ENCODE measurements around the gene ANXA8. TPM values are rescaled to one million over a fixed set of nuclear protein-coding genes. Genes with fewer than 3 reads are reported as not detected.

ANXA8 gene
- total and polyA plus RNA-seq, 2 donors (not counting 1 experiment from before 2014, with no cell fraction given) = 0.08 TPM; not detected in 1

DNA sequence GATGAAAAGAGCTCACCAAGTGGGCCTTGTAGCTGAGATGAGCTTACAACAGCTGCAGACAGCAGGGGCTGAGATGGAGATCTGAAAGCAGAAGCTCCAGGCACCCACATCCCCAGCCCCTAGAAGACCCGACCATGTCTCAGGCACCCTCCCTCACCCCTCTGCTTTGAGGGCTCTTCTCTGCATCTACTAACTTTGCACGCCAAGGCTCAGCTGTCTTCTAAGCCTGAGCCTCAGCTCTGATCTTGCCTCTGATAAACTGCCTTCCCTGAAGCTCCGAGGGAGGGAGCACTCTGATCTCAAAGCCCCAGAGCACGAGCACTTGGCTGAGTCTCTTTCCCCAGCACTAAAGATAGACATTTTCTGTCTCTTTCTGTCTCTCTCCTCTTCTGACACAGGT, 42.0 kb downstream of the ANXA8 start:
- H3K79me2 ChIP-seq (ENCODE audit: control insufficient read depth, insufficient read depth, low read length) = no peaks in the 10 kb centered on the region
- no peaks in the 10 kb centered on the region for H4K20me1 ChIP-seq (ENCODE audit: control insufficient read depth, extremely low read depth, insufficient read depth, low read length)
- no peaks in the 10 kb centered on the region for H3K36me3 ChIP-seq (ENCODE audit: control insufficient read depth, insufficient read depth, low read length)
- no peak overlapping the region for H2AFZ ChIP-seq (ENCODE audit: low read length)
- no peak overlapping the region for H3K4me2 ChIP-seq (ENCODE audit: extremely low read depth, insufficient read depth, low read length)
- no peak for DNase-seq (ENCODE audit: low read depth in 2 of 2)
- no peak for TF ChIP-seq EZH2 (IDR thresholded peaks at IDR 0.05; ENCODE audit: low read length, missing control alignments)
- no peaks in the 10 kb centered on the region for H3K4me1 ChIP-seq (ENCODE audit: control insufficient read depth, extremely low read depth, insufficient read depth, low read length)
- peaks cover 12% of the 10 kb centered on the region for H3K27me3 ChIP-seq (ENCODE audit: control insufficient read depth, insufficient read depth, low read length)
- no peak overlapping the region for H3K9ac ChIP-seq (ENCODE audit: insufficient read depth, low read length)
- H3K9me3 ChIP-seq (ENCODE audit: control insufficient read depth, insufficient read depth, low read depth, low read length) = no peaks in the 10 kb centered on the region
- H3K27ac ChIP-seq (ENCODE audit: insufficient read depth, low read length) = no peak overlapping the region
- no peak overlapping the region for H3K4me3 ChIP-seq (replicated peaks in 1 of 4; ENCODE audit: control extremely low read depth in 1 of 4, insufficient read depth in 1 of 4, low read depth in 3 of 4, low read length in 4 of 4)

DNA sequence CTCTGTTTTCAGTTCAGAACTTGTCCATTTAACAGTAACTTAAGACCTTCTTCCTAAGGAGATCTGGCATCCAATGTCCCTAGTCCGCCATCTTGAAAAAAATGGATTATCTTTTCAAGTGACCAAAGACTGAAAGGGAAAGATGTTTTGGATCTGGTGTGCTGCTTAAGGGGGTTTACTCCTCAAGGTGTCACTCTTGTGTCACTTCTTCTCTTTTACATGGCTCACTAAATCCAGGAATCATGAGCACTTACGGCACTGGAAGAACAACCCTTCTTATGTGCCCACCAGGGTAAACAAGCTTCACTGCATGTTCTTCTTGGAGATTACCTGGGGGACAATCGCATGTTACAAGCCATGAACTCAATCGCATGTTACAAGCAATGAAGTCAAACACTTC, 43.7 kb downstream of the ANXA8 start:
- H3K4me2 ChIP-seq (ENCODE audit: extremely low read depth, insufficient read depth, low read length) = no peak overlapping the region
- H3K27me3 ChIP-seq (ENCODE audit: control insufficient read depth, insufficient read depth, low read length) = peaks cover 12% of the 10 kb centered on the region
- TF ChIP-seq, protein P1, sequence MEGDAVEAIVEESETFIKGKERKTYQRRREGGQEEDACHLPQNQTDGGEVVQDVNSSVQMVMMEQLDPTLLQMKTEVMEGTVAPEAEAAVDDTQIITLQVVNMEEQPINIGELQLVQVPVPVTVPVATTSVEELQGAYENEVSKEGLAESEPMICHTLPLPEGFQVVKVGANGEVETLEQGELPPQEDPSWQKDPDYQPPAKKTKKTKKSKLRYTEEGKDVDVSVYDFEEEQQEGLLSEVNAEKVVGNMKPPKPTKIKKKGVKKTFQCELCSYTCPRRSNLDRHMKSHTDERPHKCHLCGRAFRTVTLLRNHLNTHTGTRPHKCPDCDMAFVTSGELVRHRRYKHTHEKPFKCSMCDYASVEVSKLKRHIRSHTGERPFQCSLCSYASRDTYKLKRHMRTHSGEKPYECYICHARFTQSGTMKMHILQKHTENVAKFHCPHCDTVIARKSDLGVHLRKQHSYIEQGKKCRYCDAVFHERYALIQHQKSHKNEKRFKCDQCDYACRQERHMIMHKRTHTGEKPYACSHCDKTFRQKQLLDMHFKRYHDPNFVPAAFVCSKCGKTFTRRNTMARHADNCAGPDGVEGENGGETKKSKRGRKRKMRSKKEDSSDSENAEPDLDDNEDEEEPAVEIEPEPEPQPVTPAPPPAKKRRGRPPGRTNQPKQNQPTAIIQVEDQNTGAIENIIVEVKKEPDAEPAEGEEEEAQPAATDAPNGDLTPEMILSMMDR (conservative IDR thresholded peaks at IDR 0.05 in 1 of 2, IDR thresholded peaks at IDR 0.05 in 1 of 2; ENCODE audit: low read depth in 1 of 2, low read length in 2 of 2) = no peak
- no peak for TF ChIP-seq EZH2 (IDR thresholded peaks at IDR 0.05; ENCODE audit: low read length, missing control alignments)
- H3K4me3 ChIP-seq (replicated peaks in 1 of 4; ENCODE audit: control extremely low read depth in 1 of 4, insufficient read depth in 1 of 4, low read depth in 3 of 4, low read length in 4 of 4) = no peak overlapping the region
- H3K9me3 ChIP-seq (ENCODE audit: control insufficient read depth, insufficient read depth, low read depth, low read length) = no peaks in the 10 kb centered on the region
- no peak overlapping the region for H3K27ac ChIP-seq (ENCODE audit: insufficient read depth, low read length)
- no peaks in the 10 kb centered on the region for H3K79me2 ChIP-seq (ENCODE audit: control insufficient read depth, insufficient read depth, low read length)
- H4K20me1 ChIP-seq (ENCODE audit: control insufficient read depth, extremely low read depth, insufficient read depth, low read length) = no peaks in the 10 kb centered on the region
- no peak for DNase-seq (ENCODE audit: low read depth in 2 of 2)
- H3K36me3 ChIP-seq (ENCODE audit: control insufficient read depth, insufficient read depth, low read length) = no peaks in the 10 kb centered on the region
- no peaks in the 10 kb centered on the region for H3K4me1 ChIP-seq (ENCODE audit: control insufficient read depth, extremely low read depth, insufficient read depth, low read length)
- H3K9ac ChIP-seq (ENCODE audit: insufficient read depth, low read length) = no peak overlapping the region
- no peak overlapping the region for H2AFZ ChIP-seq (ENCODE audit: low read length)

DNA sequence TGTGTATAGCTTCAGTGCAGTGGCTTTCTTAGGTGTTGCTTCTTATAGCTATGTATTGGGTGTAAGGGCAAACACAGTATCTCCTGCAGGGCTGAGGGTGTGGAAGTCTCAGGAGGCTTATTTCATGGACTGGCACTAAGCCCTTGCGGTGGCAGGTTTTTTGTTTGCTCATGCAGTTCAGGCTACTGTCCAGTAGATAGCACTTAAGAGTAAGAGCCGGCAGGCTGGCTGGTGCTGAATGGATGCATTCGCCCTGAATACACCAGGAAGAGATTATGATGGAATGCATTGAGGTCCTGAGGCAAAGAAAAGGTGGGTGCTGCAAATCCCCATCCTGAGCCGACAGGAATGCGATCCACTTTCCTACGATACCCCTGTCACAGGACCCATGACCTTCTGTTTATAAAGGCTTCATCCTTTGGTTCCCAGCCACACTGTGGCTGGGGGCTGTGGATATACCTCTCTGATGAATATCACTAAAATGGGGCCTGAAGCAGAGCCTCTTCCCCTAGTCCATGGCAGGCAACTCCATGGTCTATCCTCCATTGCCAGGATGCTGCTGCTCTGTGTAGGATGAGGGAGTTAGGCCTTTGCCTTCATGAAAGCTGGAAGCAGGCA, 44.9 kb downstream of the ANXA8 start:
- TF ChIP-seq EZH2 (IDR thresholded peaks at IDR 0.05; ENCODE audit: low read length, missing control alignments) = no peak
- TF ChIP-seq, protein P1 (conservative IDR thresholded peaks at IDR 0.05 in 1 of 2, IDR thresholded peaks at IDR 0.05 in 1 of 2; ENCODE audit: low read depth in 1 of 2, low read length in 2 of 2) = peak; percentile 74 to 79
- no peak overlapping the region for H3K27ac ChIP-seq (ENCODE audit: insufficient read depth, low read length)
- H3K79me2 ChIP-seq (ENCODE audit: control insufficient read depth, insufficient read depth, low read length) = no peaks in the 10 kb centered on the region
- H3K9me3 ChIP-seq (ENCODE audit: control insufficient read depth, insufficient read depth, low read depth, low read length) = no peaks in the 10 kb centered on the region
- H3K4me1 ChIP-seq (ENCODE audit: control insufficient read depth, extremely low read depth, insufficient read depth, low read length) = no peaks in the 10 kb centered on the region
- H3K27me3 ChIP-seq (ENCODE audit: control insufficient read depth, insufficient read depth, low read length) = peaks cover 9% of the 10 kb centered on the region
- no peaks in the 10 kb centered on the region for H3K36me3 ChIP-seq (ENCODE audit: control insufficient read depth, insufficient read depth, low read length)
- H3K4me3 ChIP-seq (replicated peaks in 1 of 4; ENCODE audit: control extremely low read depth in 1 of 4, insufficient read depth in 1 of 4, low read depth in 3 of 4, low read length in 4 of 4) = no peak overlapping the region
- no peaks in the 10 kb centered on the region for H4K20me1 ChIP-seq (ENCODE audit: control insufficient read depth, extremely low read depth, insufficient read depth, low read length)
- DNase-seq (ENCODE audit: low read depth in 2 of 2) = peak; percentile 70
- no peak overlapping the region for H2AFZ ChIP-seq (ENCODE audit: low read length)
- no peak overlapping the region for H3K4me2 ChIP-seq (ENCODE audit: extremely low read depth, insufficient read depth, low read length)
- no peak overlapping the region for H3K9ac ChIP-seq (ENCODE audit: insufficient read depth, low read length)
